NT2/D1 (cell line): ENCODE measurements around the gene UBAC1.

ENCODE experiments used
- SUZ12 ChIP-seq: IDR thresholded peaks from 2 replicates; pipeline ENCODE4 v1.6.1; 2011; ENCODE audit not compliant: insufficient read length, insufficient read depth; ENCODE audit errors: extremely low read depth
- ZNF274 ChIP-seq: IDR thresholded peaks from 2 replicates; pipeline ENCODE4 v1.6.1; 2011; ENCODE audit warnings: mild to moderate bottlenecking, low read depth, low read length

DNA sequence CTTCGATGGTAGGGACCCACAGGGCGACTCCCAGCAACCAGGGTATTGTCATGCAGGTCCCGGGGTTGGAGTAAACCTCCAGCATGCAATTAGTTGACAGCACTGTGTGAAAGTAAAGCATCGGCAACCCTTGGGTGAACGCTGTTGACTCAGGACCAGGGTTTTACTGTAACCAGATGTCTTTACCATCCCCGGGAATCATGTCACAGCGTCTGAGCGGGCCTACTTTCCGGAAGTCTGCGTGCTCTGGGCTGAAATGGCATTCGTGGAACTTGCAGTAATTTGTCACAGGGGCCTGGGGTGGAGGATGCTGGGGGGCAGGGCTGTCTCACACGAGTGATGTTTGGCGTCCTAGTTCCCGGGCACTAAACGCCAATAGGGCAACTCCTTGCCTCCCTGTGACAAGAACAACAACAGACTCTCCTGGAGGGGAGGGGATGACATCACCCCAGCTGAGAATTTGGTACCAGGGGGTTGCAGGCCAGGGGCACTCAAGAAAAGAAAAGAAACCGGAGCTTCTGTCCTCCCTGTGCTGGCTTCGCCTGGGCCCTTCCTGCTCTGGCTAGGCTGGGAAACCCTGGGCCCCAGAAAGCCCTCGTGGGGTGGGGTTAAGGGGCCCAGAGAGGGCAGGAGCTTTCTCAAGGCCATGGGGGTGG is 10.1 kb upstream of the UBAC1 start:
- TF ChIP-seq ZNF274 = no peak
- no peak for TF ChIP-seq SUZ12
